SK-N-MC (cell line): Measurements from ENCODE around the gene PLEKHJ1.

Source experiments
- EZH2 ChIP-seq: fragments of 200-600 bp; sonication (generic); IDR thresholded peaks from one replicate; pipeline ENCODE4 v1.6.1; 2017; ENCODE audit warnings: antibody characterized with exemption
- POLR2AphosphoS5 ChIP-seq: IDR thresholded peaks from 2 replicates; pipeline ENCODE4 v1.6.1; 2012; ENCODE audit warnings: mild to moderate bottlenecking, low read depth, low read length, borderline replicate concordance

DNA sequence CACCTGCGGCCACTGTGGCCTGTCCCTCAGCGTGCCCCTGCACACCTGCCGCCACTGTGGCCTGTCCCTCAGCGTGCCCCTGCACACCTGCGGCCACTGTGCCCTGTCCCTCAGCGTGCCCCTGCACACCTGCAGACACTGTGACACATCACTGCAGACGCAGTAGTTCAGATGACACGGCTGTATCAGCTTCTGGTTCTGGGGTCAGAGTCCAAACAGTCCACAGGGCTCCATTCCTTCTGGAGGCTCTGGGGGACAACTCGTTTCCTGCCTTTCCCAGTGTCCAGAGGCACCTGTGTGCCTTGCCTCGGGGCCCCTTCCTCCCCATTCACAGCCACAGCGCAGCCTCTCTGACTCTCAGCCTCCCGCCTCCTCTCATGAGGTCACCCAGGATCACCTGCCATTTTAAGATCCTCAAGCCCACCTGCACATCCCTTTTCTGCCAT, 6.0 kb upstream of the PLEKHJ1 start:
- no peak for TF ChIP-seq POLR2AphosphoS5
- TF ChIP-seq EZH2 = no peak
